ENCODE results near the gene HMSD.

Gene HMSD

DNA sequence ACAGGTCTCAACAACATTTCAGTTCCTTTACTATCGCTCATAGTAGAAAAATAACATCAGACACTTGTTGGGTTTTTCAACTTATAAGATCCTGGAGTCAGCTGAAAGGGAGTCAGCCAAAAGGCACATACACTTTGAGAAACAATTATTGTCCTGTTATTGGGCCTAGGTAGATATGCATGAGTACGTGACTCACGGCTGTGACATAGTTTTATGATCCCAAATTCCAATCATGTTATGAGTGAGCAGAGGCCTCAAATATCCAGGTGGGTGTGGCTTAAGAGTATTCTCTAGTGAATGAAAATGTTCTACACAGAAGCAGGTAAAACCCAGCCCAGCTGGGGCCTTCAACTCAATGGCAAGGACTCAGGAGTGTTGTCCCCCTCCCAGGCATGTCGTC is 47.9 kb downstream of the HMSD start:
- no peak for DNase-seq

DNA sequence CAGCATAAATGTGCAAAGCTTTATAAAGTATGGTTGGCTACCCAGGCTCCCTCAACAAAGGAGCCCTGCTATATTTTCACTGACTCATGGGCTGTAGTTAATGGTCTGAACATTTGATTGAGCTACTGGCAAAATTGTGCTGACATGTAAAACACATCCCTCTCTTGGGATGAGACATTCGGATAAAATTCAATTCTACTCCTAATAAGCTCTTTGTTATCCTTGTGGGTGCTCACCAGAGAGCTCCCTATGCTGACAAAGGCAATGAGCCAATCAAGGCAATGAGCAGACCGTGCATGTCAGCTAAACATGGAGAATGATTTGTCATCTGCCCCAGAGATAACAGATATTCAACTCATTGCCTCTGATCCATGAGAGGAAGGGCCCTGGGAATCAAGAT is 48.5 kb downstream of the HMSD start:
- no peak for DNase-seq

GRCh38 chr18:63999871-64000270 is 50.8 kb downstream of the HMSD start:
- no peak for DNase-seq

DNA sequence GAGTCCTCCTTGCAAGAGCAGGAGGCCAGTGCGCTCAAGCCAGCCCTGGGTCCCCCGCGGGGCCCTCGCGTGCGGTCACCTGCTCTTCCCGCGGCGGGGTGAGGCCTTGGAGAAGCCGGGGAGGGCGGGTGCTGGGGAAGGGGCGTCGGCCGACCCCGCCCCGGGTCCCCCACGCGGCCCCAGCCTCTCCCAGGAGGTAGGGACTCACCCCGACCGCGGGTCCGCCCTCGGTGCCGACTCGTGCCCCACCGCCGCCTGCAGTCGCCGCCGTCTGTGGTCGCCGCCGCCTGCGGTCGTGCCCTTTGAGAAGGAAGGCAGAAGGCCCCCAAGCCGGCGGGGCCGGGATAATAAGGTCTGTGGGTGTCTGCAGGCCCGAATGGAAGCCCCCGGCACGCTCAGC is 53.5 kb downstream of the HMSD start:
- no peak for DNase-seq

GRCh38 chr18:64009305-64009704 is 60.2 kb downstream of the HMSD start:
- no peak for DNase-seq
